Kidney (tissue), 14 donors: ENCODE data around the gene KIF1C. TPM values are rescaled to one million over a fixed set of nuclear protein-coding genes. Genes with fewer than 3 reads are reported as not detected.
A peak's percentile ranks its signal among the peaks of the same experiment; 100 is the strongest.

Source experiments
- DNase-seq, 5 donors: peaks; one replicate each; pipeline ENCODE4 v3.0.0-alpha.2; 2013 to 2020
- FAIRE-seq: peaks from 2 replicates; lab custom pipeline; 2012; peaks lifted over from hg19 to GRCh38; lab: Jason Lieb, UNC
- H3K27ac ChIP-seq, 2 donors: one replicate each; pipeline ENCODE4 v1.7.0; 2013; ENCODE audit warnings: low read depth in 2 of 2, low read length in 2 of 2, inconsistent platforms in 1 of 2
- H3K27me3 ChIP-seq: one replicate; pipeline ENCODE4 v1.7.1; 2013; ENCODE audit warnings: low read length, inconsistent platforms; ENCODE audit not compliant: control insufficient read depth, insufficient read depth
- H3K36me3 ChIP-seq, 3 donors: one replicate each; pipeline versions ENCODE4 v1.7.0 to v1.7.1; 2013; ENCODE audit warnings: low read length in 3 of 3, control low read depth in 1 of 3, inconsistent platforms in 1 of 3; ENCODE audit not compliant: insufficient read depth in 3 of 3, control insufficient read depth in 2 of 3
- H3K4me1 ChIP-seq, 3 donors: one replicate each; pipeline versions ENCODE4 v1.7.0 to v1.7.1; 2013; ENCODE audit warnings: low read length in 3 of 3, inconsistent platforms in 1 of 3, low read depth in 1 of 3; ENCODE audit not compliant: control insufficient read depth in 2 of 3, insufficient read depth in 2 of 3
- H3K4me3 ChIP-seq, 3 donors: one replicate each; pipeline versions ENCODE4 v1.7.0 to v1.8.1; 2013; ENCODE audit warnings: low read length in 3 of 3, control low read depth in 1 of 3, inconsistent platforms in 1 of 3
- H3K9ac ChIP-seq, 3 donors: one replicate each; pipeline versions ENCODE4 v1.7.0 to v1.7.1; 2013; ENCODE audit warnings: low read length in 3 of 3, control low read depth in 1 of 3, inconsistent platforms in 1 of 3
- H3K9me3 ChIP-seq, 3 donors: one replicate each; pipeline versions ENCODE4 v1.7.0 to v1.7.1; 2013; ENCODE audit warnings: low read length in 3 of 3, control low read depth in 1 of 3, inconsistent platforms in 1 of 3; ENCODE audit not compliant: control insufficient read depth in 2 of 3, insufficient read depth in 1 of 3
- intact Hi-C: fragments of 100-400 bp; cut with DNase I; formaldehyde crosslinking; loops from one replicate; pipeline ENCODE4 v1.11.1; 2022
- polyA plus RNA-seq: library from polyadenylated mRNA; stranded (reverse); fragments of 350-450 nt; fragmentation: Illumina TruSeq; extraction: RNeasy Lipid Tissue Mini Kit (QIAGEN cat#74804); gene quantifications from one replicate; pipeline ENCODE4 v1.2.3, GENCODE V29; 2014; ENCODE audit warnings: low read depth, low replicate concordance; ENCODE audit not compliant: insufficient read depth
- total RNA-seq: library from RNA; stranded (reverse); fragmentation: NEBNext Ultra II Directional; extraction: Animal tissue kit (Norgen Biotek cat#: 25700); gene quantifications from one replicate; pipeline ENCODE4 v1.2.1, GENCODE V29; 2021
- TF ChIP-seq, protein P1 (sequence below): IDR thresholded peaks from 3 replicates; pipeline ENCODE4 v1.5.1; 2012; ENCODE audit warnings: mild to moderate bottlenecking, moderate library complexity, borderline replicate concordance; ENCODE audit not compliant: insufficient read depth; ENCODE audit errors: extremely low read depth
- donor health status: control.
- donor health status: control.
- donor health status: control.
- donor health status: control.
- donor health status: control.
- donor health status: DM: yes; HTN: yes; CAD: no.
- donor health status: Normal renal cell carcinoma (clear cell type).

Gene KIF1C
- total and polyA plus RNA-seq, 2 donors from 2014 or later, result 69.6 to 168 TPM

DNA sequence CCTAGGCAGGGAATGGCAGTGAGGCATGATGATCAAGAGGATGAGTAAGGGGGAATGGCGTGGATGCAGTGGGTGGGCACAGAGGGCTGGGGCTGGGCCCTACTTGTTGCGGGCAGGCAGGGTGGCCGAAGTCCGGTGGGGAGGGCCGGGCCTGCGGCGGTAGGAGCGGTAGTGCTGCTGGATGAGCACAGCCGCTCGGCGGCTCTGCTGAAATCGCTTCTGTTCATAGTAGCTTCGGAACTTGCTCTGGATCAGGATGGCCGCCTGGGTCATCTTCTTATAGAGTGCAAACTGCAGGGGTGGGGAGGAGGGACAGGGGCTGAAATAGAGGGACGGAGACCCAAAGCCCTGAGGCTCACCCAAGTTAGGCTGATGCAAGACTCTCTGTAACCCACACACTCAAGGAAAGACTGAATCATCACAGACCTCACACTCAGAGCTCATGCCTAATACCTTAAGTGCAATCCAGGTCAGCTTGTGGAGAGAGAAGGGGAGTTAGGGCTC is 28.7 kb upstream of the KIF1C start:
- Histone ChIP-seq H3K9me3 (no peaks in the 10 kb centered on the region), H3K36me3 (peaks cover 0 to 12% (median 8%) of the 10 kb centered on the region in 3 donors), H3K4me1 (peaks cover 3 to 29% (median 4%) of the 10 kb centered on the region in 3 donors), H3K4me3 (peak overlapping the region; percentile 58 to 99 (median 93)), H3K9ac (peak overlapping the region; percentile 43 to 87 (median 48)), H3K27ac (peak overlapping the region; percentile 98 to 99), H3K27me3 (no peaks in the 10 kb centered on the region)
- DNase-seq (peak in 1 of 5 donors; percentile 83), FAIRE-seq (no peak)
- intact Hi-C loops, result no loop called here
- TF ChIP-seq, protein P1, sequence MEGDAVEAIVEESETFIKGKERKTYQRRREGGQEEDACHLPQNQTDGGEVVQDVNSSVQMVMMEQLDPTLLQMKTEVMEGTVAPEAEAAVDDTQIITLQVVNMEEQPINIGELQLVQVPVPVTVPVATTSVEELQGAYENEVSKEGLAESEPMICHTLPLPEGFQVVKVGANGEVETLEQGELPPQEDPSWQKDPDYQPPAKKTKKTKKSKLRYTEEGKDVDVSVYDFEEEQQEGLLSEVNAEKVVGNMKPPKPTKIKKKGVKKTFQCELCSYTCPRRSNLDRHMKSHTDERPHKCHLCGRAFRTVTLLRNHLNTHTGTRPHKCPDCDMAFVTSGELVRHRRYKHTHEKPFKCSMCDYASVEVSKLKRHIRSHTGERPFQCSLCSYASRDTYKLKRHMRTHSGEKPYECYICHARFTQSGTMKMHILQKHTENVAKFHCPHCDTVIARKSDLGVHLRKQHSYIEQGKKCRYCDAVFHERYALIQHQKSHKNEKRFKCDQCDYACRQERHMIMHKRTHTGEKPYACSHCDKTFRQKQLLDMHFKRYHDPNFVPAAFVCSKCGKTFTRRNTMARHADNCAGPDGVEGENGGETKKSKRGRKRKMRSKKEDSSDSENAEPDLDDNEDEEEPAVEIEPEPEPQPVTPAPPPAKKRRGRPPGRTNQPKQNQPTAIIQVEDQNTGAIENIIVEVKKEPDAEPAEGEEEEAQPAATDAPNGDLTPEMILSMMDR, result no peak

DNA sequence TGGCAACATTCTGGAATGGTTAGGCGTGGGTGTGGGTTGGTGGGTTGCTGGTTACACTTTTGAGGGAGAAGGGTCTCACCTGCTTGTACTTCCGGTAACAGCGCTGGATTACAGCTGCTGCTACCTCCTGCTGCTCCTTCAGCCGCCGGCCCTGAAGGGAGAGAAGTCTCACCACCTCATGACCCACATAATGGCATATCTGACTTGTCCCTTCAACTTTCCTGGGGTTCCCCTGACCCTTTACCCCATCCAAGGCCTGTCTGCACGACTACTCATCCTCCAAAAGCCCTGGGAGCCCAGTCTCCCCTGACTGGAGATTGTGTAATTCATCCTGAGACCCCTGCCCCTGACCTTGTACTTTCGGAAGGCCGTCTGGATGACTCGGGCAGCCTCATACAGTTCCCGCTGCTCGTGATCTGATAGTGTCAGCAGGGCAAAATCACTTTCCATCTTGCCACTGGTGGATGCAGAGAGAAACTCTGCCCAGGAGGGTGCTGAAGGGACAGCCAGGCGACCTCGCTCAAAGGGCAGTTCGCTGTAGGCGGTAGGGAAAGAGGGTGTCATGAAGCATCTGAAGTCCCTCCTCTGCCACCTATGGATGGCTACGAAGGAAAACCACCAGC is 28.1 kb upstream of the KIF1C start:
- H3K27me3 ChIP-seq, result no peaks in the 10 kb centered on the region
- intact Hi-C loops, result no loop called here
- no peaks in the 10 kb centered on the region for H3K9me3 ChIP-seq
- H3K9ac ChIP-seq, result peak overlapping the region in 2 of 3 donors; percentile 36 to 87
- TF ChIP-seq, protein P1, result no peak
- H3K4me1 ChIP-seq, result peaks cover 3 to 31% (median 4%) of the 10 kb centered on the region in 3 donors
- H3K36me3 ChIP-seq, result peaks cover 0 to 12% (median 12%) of the 10 kb centered on the region in 3 donors
- FAIRE-seq (no peak), DNase-seq (peak in 4 of 5 donors; percentile 4 to 54 (median 40))
- H3K4me3 ChIP-seq, result peak overlapping the region; percentile 58 to 99 (median 93)
- H3K27ac ChIP-seq, result peak overlapping the region; percentile 52 to 70

DNA sequence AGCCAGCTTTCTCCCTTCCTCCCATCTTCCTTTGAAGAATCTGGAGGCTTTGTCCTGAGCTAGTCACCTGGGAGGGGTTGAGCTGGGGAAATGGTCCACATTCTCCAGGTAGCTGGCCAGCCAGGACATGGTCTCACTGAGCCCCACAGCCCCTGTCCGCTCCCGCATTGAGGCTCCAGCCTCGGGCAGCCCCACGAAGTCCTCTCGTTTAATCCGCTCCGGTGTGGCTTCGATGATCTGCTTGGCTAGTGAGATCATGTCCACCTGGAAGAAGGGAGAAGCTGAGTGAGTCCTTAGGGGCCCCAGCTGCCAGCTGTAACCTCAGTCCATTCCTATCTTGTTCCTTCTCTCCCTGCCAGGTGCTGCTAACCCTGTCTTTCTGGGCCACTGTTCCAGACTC is 27.5 kb upstream of the KIF1C start:
- Histone ChIP-seq H3K27me3 (no peaks in the 10 kb centered on the region), H3K4me1 (peaks cover 3 to 31% (median 4%) of the 10 kb centered on the region in 3 donors), H3K9ac (no peak overlapping the region), H3K9me3 (no peaks in the 10 kb centered on the region), H3K4me3 (peak overlapping the region in 1 of 3 donors; percentile 99), H3K36me3 (peaks cover 0 to 13% (median 12%) of the 10 kb centered on the region in 3 donors), H3K27ac (peak overlapping the region in 1 of 2 donors; percentile 46)
- TF ChIP-seq, protein P1, result no peak
- DNase-seq (peak in 1 of 5 donors; percentile 59), FAIRE-seq (no peak)
- intact Hi-C loops, result no loop called here
